GM19468 (cell line): ENCODE data around the gene CMTR1.
A peak's percentile ranks its signal among the peaks of the same experiment; 100 is the strongest.
"Not testable (repeated sequence)": the region's sequence is repeated elsewhere in the genome, so short reads cannot be mapped to it uniquely, and the experiment has no call there.

Source experiments
- ATAC-seq: cut with Tn5 transposase; IDR thresholded peaks from one replicate; pipeline ENCODE4 v1.9.1; 2021; ENCODE audit warnings: mild to moderate bottlenecking, moderate library complexity, moderate number of reproducible peaks; ENCODE audit not compliant: unreplicated experiment; ENCODE audit errors: extremely low read depth

CMTR1 gene

GRCh38 chr6:37490536-37491170 is 57.6 kb downstream of the CMTR1 start:
- no peak for ATAC-seq

- ATAC-seq: no peak
Observed at GRCh38 chr6:37491171-37491829, 58.3 kb downstream of the CMTR1 start.

GRCh38 chr6:37491830-37492208 is 58.8 kb downstream of the CMTR1 start:
- no peak for ATAC-seq

GRCh38 chr6:37492236-37492972 is 59.4 kb downstream of the CMTR1 start:
- ATAC-seq: no peak

- no peak for ATAC-seq
Observed at GRCh38 chr6:37492991-37493660, 60.1 kb downstream of the CMTR1 start.

- no peak for ATAC-seq
Observed at GRCh38 chr6:37493661-37493995, 60.6 kb downstream of the CMTR1 start.

GRCh38 chr6:37495244-37495934 is 62.4 kb downstream of the CMTR1 start:
- ATAC-seq: no peak

GRCh38 chr6:37496951-37497885 is 64.2 kb downstream of the CMTR1 start:
- ATAC-seq: no peak

GRCh38 chr6:37499433-37500293 is 66.6 kb downstream of the CMTR1 start, which contains the start of gene CCDC167:
TSS of gene CCDC167 (minus strand) at chr6:37499893. CDS start at chr6:37499863, 30 bp downstream.
- ATAC-seq: peak; percentile 68

- no peak for ATAC-seq
Observed at GRCh38 chr6:37500294-37500608, 67.2 kb downstream of the CMTR1 start.

- ATAC-seq: not testable (repeated sequence)
Observed at GRCh38 chr6:37500904-37501303, 67.9 kb downstream of the CMTR1 start.

GRCh38 chr6:37501632-37502491 is 68.8 kb downstream of the CMTR1 start:
- ATAC-seq: no peak

- ATAC-seq: no peak
Observed at GRCh38 chr6:37502703-37503291, 69.8 kb downstream of the CMTR1 start.

- ATAC-seq: no peak
Observed at GRCh38 chr6:37503309-37503965, 70.4 kb downstream of the CMTR1 start.

- no peak for ATAC-seq
Observed at GRCh38 chr6:37504024-37504423, 71.0 kb downstream of the CMTR1 start.

- no peak for ATAC-seq
Observed at GRCh38 chr6:37506479-37506878, 73.5 kb downstream of the CMTR1 start.

GRCh38 chr6:37507077-37507476 is 74.1 kb downstream of the CMTR1 start:
- ATAC-seq: no peak
